ENCODE measurements around the gene AMPH. TPM values are rescaled to one million over a fixed set of nuclear protein-coding genes. Genes with fewer than 3 reads are reported as not detected.

AMPH gene
- total and polyA plus RNA-seq, 9 of the 15 experiments (the other 6 are each of a cell fraction or from before 2014, with no cell fraction given), result 0.03 to 0.35 TPM; not detected in 7

DNA sequence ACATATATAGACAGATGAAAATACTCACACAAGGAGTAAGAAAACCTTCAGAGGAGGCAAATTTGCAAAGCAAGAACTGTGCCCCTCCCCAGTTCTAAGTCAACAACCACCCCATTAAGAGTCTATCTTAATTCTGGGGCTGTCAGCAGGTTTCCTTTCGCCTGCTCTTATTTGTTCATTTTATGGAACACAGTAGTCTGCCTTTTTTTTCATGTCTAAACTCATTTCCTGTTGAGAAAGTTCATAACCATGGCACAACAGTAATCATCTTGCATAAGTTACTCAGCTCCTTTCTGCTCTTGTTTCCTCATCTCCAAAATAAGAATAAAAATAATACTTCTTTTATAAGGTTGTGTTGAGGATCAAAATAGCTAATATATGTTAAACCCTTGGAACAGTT lies 25.8 kb upstream of the AMPH start (continued):
- TF ChIP-seq, protein P1, sequence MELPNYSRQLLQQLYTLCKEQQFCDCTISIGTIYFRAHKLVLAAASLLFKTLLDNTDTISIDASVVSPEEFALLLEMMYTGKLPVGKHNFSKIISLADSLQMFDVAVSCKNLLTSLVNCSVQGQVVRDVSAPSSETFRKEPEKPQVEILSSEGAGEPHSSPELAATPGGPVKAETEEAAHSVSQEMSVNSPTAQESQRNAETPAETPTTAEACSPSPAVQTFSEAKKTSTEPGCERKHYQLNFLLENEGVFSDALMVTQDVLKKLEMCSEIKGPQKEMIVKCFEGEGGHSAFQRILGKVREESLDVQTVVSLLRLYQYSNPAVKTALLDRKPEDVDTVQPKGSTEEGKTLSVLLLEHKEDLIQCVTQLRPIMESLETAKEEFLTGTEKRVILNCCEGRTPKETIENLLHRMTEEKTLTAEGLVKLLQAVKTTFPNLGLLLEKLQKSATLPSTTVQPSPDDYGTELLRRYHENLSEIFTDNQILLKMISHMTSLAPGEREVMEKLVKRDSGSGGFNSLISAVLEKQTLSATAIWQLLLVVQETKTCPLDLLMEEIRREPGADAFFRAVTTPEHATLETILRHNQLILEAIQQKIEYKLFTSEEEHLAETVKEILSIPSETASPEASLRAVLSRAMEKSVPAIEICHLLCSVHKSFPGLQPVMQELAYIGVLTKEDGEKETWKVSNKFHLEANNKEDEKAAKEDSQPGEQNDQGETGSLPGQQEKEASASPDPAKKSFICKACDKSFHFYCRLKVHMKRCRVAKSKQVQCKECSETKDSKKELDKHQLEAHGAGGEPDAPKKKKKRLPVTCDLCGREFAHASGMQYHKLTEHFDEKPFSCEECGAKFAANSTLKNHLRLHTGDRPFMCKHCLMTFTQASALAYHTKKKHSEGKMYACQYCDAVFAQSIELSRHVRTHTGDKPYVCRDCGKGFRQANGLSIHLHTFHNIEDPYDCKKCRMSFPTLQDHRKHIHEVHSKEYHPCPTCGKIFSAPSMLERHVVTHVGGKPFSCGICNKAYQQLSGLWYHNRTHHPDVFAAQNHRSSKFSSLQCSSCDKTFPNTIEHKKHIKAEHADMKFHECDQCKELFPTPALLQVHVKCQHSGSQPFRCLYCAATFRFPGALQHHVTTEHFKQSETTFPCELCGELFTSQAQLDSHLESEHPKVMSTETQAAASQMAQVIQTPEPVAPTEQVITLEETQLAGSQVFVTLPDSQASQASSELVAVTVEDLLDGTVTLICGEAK (IDR thresholded peaks at IDR 0.05), result no peak
- TF ChIP-seq, protein P1 (CRISPR knock-in tag; IDR thresholded peaks at IDR 0.05), result no peak

All from K562 (cell line).